WI38 (cell line): Measurements from ENCODE around the gene DNAAF8.

Experiments
- H3K4me3 ChIP-seq: 2 replicates; pipeline ENCODE4 v1.5.1; 2011; ENCODE audit warnings: low read depth, mild to moderate bottlenecking, control low read depth, low read length
- TF ChIP-seq, protein P1 (sequence below): IDR thresholded peaks from 2 replicates; pipeline ENCODE4 v1.5.1; 2012; ENCODE audit warnings: low read depth, mild to moderate bottlenecking, control low read depth, low read length

The DNAAF8 gene

DNA sequence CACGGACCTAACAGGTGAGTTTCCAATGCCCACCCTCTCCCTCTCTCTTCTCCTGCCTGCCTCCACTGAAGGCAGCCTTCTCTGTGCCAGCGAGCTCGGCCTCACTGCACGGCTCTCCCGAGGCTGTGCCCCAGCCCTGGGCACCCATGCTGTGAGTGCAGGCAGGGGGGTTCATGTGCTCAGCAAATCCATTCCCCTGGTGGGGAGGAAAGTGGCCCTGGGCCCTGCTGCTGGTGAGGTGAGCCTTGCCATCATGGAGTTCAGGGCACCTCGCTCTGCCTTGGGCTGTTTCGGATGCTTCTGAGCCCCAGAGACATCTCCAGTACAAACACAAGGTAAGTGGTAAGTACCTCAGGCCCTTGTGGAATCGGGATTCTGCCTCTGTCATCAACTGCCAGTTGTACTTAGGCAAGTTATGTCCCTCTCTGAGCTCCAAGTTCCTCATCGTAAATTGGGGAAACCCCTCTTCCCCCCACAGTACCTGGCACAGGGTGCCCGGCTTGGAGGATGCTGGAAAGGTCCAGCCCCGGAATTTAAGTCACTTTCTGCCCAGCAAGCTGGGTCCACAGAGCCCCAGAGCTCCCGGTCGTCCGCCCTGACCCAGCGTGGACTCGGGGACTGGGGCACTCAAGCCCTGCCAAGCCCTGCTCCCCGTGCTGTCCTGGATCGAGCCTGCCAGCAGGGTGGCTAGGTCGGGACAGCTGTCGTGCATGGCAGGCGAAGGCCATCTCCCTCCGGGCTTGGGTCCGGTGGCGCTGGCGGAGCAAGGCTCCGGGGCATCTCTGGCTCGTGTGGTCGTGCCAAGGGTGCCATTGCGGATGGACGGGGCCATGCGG, 41.7 kb upstream of the DNAAF8 start:
- peak overlapping the region; percentile 80 for H3K4me3 ChIP-seq
- TF ChIP-seq, protein P1, sequence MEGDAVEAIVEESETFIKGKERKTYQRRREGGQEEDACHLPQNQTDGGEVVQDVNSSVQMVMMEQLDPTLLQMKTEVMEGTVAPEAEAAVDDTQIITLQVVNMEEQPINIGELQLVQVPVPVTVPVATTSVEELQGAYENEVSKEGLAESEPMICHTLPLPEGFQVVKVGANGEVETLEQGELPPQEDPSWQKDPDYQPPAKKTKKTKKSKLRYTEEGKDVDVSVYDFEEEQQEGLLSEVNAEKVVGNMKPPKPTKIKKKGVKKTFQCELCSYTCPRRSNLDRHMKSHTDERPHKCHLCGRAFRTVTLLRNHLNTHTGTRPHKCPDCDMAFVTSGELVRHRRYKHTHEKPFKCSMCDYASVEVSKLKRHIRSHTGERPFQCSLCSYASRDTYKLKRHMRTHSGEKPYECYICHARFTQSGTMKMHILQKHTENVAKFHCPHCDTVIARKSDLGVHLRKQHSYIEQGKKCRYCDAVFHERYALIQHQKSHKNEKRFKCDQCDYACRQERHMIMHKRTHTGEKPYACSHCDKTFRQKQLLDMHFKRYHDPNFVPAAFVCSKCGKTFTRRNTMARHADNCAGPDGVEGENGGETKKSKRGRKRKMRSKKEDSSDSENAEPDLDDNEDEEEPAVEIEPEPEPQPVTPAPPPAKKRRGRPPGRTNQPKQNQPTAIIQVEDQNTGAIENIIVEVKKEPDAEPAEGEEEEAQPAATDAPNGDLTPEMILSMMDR: no peak

DNA sequence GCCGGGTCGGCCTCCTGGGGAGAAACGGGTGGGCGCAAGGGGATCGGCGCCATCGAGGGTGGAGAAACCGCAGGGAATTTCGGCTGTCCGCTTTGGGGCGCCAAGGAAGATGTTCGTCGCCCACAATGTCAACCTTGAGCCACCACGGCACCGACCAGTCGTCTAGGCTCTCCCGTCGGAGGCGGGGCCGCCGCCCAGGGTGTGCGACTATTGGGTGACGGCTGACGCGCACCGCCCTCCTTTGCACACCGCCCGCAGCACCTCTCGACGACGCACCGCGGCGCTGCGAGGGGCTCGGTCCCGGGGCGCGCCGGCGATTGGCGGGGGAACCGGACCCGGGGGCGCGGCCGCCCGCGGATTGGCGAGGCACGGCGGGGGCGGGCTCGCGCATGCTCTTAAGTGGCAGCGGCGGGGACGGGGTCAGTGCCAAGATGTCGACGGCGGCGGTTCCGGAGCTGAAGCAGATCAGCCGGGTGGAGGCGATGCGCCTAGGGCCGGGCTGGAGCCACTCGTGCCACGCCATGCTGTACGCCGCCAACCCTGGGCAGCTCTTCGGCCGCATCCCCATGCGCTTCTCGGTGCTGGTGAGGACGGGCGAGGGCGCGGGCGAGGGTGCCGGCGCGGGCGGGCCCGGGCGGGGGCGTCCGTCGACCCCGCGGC, 40.9 kb upstream of the DNAAF8 start, which contains the start of gene NUDT16L1:
Gene NUDT16L1 (plus strand): TSS at position 267 of the 660 bp plus-strand sequence. CDS start 165 bp downstream, at position 432.
- peak within 1 kb of the TSS; percentile 80 for H3K4me3 ChIP-seq
- TF ChIP-seq, protein P1: no peak

DNA sequence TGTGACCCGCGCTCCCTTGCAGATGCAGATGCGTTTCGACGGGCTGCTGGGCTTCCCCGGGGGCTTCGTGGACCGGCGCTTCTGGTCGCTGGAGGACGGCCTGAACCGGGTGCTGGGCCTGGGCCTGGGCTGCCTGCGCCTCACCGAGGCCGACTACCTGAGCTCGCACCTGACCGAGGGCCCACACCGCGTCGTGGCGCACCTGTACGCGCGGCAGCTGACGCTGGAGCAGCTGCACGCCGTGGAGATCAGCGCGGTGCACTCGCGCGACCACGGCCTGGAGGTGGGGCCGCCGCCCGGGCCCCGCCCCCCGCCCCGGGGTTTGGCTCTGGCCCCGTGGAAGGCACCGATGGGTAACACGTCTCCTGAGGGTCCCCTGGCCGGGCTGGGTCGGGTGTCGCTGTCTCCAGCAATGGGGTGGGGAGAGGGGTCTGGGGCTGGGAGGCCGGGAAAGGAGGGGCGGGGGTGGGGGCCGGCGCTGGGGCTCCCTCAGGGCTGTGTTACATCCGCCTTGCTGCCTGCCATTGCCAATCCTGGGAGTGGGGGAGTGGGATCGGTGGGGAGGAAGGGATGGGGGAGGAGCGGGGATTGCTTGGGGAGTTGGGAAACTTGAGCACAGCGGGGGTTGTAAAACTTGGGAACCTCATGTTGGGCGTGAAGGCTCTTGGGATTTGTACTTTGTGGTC, 40.2 kb upstream of the DNAAF8 start:
- H3K4me3 ChIP-seq: peak overlapping the region; percentile 80
- TF ChIP-seq, protein P1: no peak

DNA sequence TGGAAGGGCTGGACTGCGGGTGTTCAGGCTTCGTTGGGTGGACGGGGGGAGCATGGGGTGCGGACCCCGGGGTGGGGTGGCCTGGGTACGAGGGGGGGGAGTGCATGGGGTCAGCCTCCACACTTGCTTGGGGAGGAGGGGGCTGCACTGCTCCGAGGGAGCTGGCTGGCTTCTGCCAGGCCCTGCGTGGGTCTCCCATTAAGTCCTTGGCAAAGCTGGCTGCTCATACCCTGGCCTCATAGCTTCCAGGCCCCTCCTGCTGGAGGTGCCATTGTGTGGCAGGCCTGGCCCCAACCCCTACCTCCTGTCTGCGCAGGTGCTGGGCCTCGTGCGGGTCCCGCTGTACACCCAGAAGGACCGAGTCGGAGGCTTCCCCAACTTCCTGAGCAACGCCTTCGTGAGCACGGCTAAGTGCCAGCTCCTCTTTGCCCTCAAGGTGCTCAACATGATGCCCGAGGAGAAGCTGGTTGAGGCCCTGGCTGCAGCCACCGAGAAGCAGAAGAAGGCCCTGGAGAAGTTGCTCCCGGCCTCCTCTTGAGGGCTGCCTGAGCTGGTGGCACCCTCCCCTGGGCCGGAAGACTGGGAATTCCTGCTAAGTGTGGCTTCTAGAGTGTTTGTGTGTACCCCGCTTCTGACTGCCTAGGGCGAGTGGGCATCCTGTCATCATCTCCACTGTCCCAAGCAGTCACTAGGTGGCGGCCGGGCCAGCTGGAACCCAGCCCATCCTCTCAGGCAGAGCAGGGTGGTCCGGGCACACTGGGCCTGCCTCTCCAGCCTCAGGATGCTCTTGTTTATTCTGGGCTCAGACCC, 39.5 kb upstream of the DNAAF8 start:
- TF ChIP-seq, protein P1: no peak
- peak overlapping the region; percentile 80 for H3K4me3 ChIP-seq

DNA sequence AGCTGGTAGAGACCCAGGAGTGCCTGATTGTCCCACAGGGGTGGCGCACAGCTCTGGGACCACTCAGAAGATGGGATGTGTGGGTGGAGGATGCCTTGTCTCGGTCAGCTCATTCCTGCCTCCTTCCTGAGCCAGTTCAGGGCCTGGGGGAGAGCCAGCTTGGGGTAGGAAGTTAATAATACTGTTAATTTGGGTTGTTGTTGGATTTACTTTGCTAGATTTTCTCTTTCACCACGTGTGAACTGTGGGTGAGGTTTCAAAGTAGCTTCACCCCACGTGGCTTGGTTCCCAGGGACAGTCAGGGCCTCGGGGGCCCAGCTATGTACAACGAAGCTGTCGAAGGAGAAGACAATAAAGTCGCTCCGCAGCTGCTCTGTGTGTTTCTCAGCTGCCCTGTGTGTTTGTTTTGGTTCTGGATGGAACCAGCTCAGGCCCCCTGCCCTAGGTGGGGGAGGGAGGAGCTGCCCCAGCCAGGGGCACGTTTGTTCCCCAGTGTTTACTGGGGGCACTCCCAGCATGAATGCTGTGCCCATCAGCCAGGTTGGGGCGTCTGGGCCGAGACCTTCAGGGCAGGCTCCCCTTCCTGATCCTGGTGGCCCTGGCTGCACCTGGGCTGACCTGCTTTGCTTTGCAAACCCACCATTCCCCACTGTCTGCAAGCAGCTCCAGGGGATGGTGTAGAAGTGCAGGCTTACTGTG, 38.7 kb upstream of the DNAAF8 start:
- TF ChIP-seq, protein P1: no peak
- no peak overlapping the region for H3K4me3 ChIP-seq

DNA sequence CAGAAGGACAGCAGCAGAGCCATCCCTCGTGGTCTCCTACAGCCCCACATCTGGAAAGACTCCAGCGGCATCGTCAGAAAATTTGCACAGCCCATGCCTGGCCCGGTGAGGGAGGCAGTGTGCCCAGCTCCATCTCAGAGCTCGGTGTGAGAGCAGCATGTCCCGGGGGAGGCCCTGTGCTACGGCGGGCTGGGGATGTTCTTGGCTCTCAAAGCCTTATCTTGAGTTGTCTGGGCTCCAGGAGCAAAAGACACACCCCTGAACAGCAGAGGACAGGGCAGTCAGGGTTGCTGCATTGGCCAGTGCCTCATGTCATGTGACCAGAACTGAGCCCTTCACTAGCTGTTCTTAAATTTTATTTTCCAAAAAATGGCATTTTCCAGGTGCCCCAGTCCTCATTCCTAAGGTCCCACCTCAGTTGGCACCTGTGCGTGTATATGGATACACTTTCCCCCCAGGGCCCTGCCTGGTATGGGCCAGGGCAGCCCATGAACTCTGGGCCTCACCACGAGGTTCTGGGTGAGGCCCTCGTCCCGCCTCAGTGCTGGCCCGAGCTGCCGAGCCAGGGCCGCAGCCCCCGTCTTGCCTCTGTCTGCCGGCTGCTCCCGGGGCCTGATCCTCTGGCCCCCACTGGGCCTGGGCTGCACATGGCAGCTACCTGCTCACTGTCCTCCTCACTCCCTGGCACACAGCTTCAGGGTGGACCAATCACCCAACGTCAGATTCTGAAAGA, 38.0 kb upstream of the DNAAF8 start:
- H3K4me3 ChIP-seq: no peak overlapping the region
- TF ChIP-seq, protein P1: no peak
